NCI-H146 treated with DMSO at 0.1 percent for 48 hours (cell line): Measurements from ENCODE around the gene FUOM.
"Not testable (repeated sequence)": the region's sequence is repeated elsewhere in the genome, so short reads cannot be mapped to it uniquely, and the experiment has no call there.

Experiments used
- DNase-seq: peaks from one replicate; lab custom pipeline; 2025; ENCODE audit not compliant: unreplicated experiment; lab: John Stamatoyannopoulos, UW

The FUOM gene

GRCh38 chr10:133370030-133370786, 12.4 kb upstream of the FUOM start:
- no peak for DNase-seq

DNA sequence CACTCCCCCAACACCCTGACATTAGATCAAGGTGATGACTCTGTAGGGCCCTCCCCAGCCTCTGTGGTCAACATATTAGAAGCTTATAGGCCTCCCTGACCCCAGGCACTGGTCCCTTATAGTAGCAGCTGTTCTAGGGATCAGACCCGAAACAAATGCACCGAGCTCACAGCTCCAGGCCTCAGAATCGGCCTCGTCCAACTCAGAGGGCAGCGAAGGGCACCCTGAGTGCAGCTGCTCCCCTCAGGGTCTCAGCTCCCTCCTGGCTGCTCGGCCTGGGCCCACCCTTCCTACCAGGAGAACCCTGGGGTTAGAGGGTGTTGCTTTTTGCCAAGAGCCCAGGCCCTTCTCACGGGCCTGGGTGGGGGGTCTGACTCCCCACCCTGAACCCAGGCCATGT, 10.3 kb upstream of the FUOM start:
- DNase-seq = no peak

- DNase-seq = not testable (repeated sequence)
Measured at GRCh38 chr10:133367461-133367860, 9.6 kb upstream of the FUOM start.

DNA sequence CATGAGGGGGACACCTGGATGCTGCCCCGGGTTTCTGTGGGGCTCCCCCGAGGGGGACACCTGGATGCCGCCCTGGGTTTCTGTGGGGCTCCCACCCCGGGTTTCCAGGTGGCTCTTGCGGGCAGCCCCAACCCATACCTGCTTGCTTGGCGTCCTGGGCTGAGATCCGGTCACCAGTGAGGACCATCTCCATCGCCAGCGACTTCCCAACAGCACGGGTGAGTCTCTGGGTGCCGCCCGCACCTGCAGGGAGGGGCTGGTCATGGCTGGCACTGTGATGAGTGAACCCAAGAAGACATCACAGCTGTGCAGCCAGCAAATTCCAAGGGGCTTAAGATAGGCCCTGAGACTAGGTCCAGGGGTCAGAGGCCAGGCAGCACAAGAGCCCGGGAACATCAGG, 8.9 kb upstream of the FUOM start:
- no peak for DNase-seq

DNA sequence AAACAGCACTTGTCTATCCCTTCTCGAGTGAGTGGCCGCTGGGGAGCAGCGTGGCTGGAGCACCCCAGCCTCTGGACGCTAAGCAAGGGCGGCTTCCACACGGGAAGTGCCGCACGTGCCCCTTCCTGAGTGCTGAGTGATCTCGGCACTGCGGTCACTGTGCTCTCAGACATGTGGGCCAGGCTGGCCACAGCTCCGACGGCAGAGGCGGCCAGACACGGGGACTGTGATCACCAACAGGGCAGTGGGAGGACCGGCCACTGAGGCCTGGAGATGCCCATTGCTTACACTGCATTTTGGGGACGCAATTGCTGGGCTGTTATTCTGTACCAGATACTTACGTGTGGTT, 8.3 kb upstream of the FUOM start:
- no peak for DNase-seq

GRCh38 chr10:133365461-133366129, 7.8 kb upstream of the FUOM start:
- DNase-seq = no peak

DNA sequence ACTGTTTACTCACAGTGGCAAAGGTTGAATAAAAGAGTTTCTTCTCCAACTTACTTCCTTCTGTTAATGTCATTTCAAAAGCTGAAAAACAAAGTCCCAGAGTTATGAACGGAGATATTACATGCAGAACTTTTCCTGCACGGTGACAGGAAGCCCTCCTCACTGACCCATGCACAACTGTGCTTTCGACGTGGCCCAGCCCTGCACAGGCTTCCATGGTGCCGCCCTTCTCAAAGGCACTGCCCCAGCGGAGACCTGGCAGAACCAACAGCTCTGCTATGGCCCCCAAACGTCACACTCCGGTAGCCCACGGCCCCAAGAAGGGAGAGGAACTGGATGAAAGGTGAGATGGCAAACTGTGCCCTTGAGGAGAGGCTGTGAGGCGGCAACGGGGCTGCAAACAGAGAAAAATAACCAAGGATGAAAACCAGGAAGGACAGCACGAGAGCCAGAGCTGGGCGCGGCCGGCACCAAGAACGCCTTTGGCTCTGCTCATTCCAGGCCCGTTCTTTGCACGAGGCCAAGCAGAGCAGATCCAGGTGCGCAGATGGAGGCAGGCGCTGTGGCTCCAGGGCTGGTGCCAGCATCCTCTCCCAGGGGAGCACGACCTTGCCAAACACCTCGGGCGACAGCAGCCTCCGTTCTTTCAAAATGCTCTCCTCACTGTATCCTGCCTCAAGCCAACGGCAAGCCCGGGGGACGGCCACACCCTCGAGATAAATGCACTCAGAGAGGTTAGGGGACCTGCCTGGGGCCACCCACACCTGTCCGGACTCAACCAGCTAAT, 7.0 kb upstream of the FUOM start:
- no peak for DNase-seq

DNA sequence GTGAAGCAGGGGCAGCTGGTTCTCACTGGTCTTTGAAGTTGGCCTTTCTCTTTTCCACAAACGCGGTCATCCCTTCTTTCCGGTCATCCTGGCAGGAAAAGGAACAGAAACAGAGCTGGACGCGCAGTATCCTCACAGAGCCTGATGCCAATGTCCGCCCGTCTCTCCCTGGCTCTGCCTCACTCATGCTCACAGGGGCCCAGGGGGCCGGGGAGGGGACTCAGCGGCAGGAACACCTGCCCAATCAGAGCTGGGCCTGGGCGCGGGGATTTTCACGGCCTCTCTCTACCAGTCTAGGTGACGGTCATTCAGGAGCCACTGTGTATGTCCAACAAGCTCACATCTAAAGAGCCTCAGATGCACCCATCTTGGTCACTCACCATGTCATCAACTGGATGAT, 5.0 kb upstream of the FUOM start:
- no peak for DNase-seq

GRCh38 chr10:133361773-133362441, 4.1 kb upstream of the FUOM start:
- no peak for DNase-seq

GRCh38 chr10:133361227-133361626, 3.4 kb upstream of the FUOM start:
- DNase-seq = no peak

DNA sequence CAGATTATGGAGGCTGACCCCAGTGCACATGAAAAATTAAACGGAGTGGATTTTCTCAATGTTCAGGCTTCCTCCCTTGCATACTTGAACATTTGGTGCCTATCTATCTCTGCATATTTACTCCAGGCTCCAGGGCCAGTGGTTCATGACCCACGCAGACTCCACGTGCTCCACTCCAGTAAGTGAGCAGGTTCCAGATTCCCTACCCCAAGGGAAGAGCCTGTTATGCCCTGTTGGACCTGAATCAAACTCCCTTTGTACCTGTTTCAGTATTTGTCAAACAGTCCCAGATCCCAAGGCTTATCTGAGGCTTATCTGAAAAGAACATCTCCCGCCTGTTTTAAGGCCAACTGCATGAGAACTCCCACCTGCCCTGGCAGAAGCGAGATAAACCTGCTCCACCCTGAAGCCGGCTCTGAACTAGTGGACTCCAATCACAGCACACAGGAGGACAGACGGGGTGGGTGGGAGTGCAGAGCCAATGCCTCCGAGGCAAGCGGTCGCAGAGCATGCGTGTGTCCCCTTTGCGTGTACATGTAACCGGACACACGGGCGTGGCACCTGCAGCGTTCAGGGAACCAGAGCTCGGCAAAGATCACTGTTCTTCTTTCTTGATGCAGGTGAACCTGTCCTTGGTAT, 2.3 kb upstream of the FUOM start:
- no peak for DNase-seq

- peak; percentile 49 for DNase-seq
Measured at GRCh38 chr10:133359554-133359971, 1.7 kb upstream of the FUOM start.

GRCh38 chr10:133358925-133359310, 1.1 kb upstream of the FUOM start:
- DNase-seq = no peak

DNA sequence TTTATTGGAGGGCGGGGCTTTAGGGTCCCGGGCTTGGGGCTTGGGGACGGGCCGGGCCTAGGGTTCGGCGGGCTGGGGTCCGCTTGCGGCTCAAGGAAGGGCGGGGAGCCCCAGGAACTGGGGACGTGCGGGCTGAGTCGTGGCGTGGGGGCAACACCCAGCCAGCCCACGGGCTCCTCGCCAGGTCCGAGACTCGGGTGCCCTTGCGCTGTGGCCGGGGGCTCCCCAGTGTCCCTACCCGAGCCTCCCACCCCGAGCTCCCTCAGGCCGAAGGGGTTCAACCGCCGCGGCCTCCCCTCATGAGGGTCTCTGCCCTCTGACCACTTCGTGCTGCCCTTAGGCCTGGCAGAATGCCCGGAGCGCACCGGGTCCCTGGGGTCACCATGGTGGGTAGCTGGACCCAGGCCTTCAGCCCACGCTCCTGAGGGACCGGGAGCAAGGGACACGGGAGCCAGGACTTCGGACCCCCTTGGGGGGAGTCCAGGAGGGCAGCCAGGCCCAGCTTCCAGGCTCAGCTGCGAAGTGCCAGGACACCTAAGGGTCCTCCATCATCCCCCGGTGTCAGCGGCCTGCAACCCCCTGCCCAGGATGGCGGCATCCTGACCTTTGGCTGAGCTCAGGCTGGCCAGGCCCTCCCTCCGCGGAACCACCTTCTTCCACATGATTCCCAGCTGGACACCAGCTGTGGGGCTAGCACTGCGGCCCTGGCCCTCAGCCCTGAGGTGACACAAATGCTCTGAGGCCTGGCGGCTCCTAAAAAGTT, 524 bp upstream of the FUOM start:
- no peak for DNase-seq

GRCh38 chr10:133356549-133357284, 1.1 kb downstream of the FUOM start:
- no peak for DNase-seq

GRCh38 chr10:133355991-133356390, 1.8 kb downstream of the FUOM start:
- no peak for DNase-seq

- no peak for DNase-seq
Measured at GRCh38 chr10:133355266-133355665, 2.6 kb downstream of the FUOM start.

DNA sequence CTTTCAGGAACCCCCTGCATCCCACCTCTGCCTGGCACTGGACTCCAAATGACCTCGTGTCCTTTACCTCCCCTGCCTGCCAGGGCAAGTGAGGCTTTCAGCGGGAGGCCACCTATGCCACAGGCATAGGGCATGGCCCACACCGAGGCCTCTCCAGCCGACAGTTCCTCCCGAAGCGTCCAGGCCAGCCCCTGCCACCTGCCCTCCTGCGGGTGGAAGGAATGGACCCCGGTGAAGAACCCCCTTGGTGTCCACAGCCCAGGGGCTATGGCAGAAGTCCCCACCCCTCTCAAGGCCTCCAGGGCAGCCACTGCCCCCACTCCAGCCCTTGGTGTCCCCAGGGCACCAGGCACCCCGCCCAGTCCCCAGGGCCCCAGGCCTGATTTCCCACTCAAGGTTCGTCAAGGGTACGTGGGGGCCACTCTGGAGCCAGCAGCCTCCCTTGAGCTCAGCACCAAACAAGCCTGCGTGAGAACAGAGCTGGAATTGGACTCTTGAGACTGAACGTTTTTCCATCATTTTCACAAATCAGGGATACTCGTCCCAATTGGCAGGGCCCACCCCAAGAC, 3.1 kb downstream of the FUOM start:
- DNase-seq = no peak

- no peak for DNase-seq
Measured at GRCh38 chr10:133353988-133354605, 3.7 kb downstream of the FUOM start.
